ENCODE measurements around the gene SMIM43.
"Not testable (repeated sequence)": the region's sequence is repeated elsewhere in the genome, so short reads cannot be mapped to it uniquely, and the experiment has no call there.

The SMIM43 gene

GRCh38 chr4:121778991-121779628 is 14.1 kb upstream of the SMIM43 start:
- no peak for DNase-seq

DNA sequence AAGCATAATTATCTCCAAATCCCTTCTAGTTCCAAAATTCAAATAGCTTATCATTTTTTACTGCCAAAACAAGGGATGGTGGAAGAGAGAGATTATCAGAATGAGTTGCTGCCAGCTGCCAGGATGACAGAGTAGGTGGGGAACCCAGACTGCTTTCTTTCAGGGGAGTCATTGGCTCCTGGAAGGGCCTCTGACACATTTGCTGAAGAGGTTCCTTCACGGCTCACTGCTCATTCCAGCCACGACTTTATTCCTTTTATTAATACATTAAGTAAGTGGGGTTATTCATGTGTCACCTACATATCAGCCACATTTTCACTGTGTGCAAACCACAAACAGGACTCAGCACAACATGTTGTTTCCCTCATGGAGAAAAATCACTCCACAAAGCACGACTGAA is 12.7 kb upstream of the SMIM43 start:
- DNase-seq = no peak

DNA sequence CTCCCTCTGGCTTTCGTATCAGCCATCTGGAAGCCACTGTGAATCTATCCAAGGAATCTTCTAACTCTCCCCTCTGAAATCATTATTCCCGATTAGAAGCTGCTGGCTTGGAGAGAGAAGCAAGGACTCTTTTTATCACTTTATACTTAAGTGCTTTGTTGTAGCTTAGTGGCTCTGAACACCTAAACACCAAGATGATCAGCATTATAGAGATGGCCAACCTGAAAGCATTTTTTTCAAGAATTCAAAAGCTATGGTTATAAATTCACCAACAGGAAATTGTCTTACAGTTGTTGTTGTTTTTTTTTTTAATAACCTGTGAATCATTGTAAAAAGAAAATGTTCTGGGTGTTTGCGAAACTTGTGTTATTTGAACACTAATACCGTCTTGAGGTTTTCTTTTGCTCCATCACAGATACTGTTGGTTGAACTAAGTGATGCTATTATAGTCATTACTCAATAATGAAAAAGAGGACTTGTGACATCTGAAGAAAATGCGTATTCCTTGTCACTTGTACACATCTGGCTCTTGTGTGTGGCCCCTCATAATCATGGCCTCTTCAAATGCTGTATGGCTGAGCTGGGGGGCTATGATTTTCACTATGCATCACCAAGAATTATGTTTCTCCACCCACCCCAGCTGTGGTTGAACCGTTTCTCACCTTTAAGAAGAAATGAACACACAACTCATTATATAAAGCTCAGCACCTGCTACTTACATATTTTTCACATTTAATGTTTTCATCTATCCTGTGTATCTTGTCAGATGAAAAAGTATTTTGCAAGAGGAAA is 11.8 kb upstream of the SMIM43 start:
- DNase-seq = no peak

DNA sequence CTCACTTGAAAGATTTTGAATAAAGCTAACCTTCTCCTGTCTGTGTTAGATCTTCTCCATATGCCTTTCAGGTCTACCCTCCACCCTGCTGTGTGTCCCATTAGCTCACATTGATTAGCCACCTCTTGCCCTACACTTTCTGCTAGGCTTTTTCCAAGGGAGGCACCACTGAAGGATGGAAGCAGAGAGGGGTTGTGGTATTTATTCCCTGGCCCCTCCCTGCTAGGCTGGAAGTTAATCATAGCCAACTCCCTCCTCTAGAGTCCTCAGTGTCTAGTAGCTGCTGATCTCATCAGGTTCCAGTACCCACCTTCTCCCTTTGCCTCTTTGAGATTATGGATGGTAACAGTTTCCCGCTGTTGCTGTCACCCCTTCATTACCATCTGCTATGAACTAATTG is 8.9 kb upstream of the SMIM43 start:
- DNase-seq = no peak

GRCh38 chr4:121771869-121772268 is 6.9 kb upstream of the SMIM43 start:
- no peak for DNase-seq

- DNase-seq = no peak
Observed at GRCh38 chr4:121769341-121769740, 4.4 kb upstream of the SMIM43 start.

DNA sequence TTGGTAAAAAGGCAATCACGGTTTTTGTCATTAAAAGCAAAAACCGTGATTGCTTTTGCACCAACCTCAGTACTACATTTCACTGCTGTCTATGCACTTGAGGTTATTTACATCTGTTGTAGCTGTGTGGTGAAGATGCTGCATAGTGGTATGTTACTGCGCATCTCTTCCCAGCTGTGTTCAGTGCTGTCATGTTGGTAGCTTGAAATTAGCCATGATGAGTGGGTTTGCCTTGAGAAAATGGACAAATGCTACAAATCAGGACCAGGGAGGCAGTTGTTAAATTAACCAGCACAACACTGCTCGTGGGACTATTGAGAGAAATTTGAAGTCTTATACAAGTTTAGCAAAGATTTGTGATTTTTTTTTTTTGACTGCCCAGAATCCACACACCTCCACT is 2.2 kb upstream of the SMIM43 start:
- DNase-seq = no peak

DNA sequence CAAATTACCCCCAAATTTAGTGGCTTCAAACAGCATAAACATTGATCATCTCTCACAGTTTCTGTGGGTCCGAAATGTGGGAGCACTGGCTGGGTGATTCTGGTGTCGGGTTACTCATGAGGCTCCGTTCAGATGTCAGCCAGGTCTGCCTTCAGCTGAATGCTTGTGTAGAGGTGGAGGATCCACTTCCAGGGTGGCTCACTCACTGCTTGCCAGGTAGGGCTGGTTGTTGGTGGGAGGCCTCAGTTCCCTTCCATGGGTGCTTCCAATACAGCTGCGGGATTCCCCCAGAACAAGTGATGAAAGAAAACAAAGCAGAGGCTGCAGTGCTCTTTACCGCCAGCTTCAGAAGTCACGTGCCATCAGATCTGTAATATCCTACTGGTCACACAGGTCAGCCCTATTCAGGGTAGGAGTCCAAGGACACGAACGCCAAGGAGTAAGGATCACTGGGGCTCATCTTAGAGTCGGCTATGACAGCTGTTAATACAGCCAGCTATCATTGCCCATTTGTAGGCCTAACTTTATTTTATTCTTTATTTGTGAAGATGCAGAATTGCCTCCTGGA is 1.1 kb upstream of the SMIM43 start:
- no peak for DNase-seq

GRCh38 chr4:121765368-121765705 is 373 bp upstream of the SMIM43 start:
- DNase-seq = no peak

DNA sequence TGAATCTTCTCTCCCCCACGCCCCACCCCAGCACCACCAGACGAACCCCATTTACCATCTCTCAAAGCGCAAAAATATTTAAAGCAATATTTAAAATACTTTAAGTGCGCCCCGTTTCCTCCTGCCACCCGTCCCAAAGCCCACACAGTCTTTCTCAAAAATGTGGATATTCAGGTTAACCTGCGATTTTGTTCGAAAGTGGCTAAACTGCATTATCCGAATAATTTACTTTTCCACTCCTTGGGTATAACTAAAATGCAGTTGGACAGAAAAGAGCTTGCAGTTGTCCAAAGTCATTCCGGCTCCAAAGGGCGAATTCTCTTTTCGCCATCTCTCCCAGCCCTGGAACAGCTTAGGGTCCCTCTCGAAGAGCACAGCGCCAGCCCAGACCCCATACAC is 662 bp downstream of the SMIM43 start:
- no peak for DNase-seq

- no peak for DNase-seq
Observed at GRCh38 chr4:121760205-121760604, 4.8 kb downstream of the SMIM43 start.

- no peak for DNase-seq
Observed at GRCh38 chr4:121758925-121759568, 5.9 kb downstream of the SMIM43 start.

- DNase-seq = not testable (repeated sequence)
Observed at GRCh38 chr4:121752142-121752541, 12.8 kb downstream of the SMIM43 start.

GRCh38 chr4:121749225-121749624 is 15.7 kb downstream of the SMIM43 start:
- no peak for DNase-seq

GRCh38 chr4:121742794-121743193 is 22.2 kb downstream of the SMIM43 start:
- no peak for DNase-seq

DNA sequence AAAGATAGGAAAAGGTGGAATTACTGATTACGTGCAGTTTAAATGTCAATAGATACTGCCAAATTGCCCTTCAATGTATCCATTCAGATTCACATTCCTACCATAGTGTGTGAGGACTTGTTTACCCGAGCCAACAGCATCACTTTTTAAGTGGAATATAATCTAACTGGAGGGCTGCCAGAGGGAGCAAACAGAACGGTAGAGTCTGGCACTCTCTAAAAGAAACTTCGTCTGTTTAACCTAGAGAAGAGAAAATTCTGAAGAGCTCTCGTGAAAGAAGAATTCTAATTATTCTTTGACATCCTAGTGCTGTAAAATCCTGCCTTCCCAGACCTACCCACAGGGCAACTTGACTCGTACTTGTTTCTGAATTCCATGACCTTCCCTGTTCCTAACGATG is 23.2 kb downstream of the SMIM43 start:
- no peak for DNase-seq

- no peak for DNase-seq
Observed at GRCh38 chr4:121740796-121741409, 24.1 kb downstream of the SMIM43 start.

- DNase-seq = no peak
Observed at GRCh38 chr4:121739575-121739974, 25.4 kb downstream of the SMIM43 start.

- DNase-seq = no peak
Observed at GRCh38 chr4:121738780-121739535, 26.0 kb downstream of the SMIM43 start.

GRCh38 chr4:121737846-121738554 is 27.0 kb downstream of the SMIM43 start:
- no peak for DNase-seq

DNA sequence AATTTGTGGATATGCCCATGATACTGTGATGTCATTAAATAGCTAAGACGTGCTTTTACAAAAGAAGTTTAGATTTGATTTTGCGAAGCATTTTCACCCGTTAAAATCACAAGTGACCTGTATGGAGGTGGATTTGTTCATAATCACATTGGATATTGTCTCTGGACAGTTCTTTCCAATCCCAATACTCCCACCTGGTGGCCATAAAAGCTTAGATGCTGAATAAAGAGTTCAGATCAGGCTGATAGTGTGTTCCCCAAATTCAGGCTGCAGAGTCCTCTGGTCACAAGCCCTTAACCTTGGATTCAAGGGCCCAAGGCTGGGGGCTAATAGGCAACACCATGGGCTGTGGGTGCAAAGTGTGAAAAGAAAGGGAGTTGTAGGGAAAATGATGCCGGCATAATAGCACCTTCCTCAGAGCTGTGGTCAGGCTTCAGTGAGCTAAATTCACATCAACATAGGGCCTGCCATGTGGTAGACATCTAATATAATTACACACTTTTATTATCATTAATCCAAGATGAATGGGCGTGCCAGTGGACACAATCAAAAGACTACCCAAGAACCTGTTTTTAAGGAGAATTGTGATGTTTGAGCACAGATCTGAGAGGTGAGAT is 28.1 kb downstream of the SMIM43 start:
- DNase-seq = peak; percentile 3

GRCh38 chr4:121734571-121734970 is 30.4 kb downstream of the SMIM43 start:
- DNase-seq = no peak

Measured in NCI-H1436 (cell line).